Articular chondrocyte of knee joint (primary cell): ENCODE results near the gene AGBL1. TPM values are rescaled to one million over a fixed set of nuclear protein-coding genes. Genes with fewer than 3 reads are reported as not detected.

ENCODE experiments used
- small RNA-seq: library from RNA; depleted of rRNA; stranded (forward); fragments of <200 nt; gene quantifications from one replicate; pipeline ENCODE3, GENCODE V24; 2012
- total RNA-seq: library from RNA; depleted of rRNA; stranded (reverse); fragments of >200 nt; gene quantifications from 2 replicates; pipeline ENCODE4 v1.2.3, GENCODE V29; 2012

AGBL1 gene
- under 0.01 TPM in 1 of 2 replicates, not detected in the other for total RNA-seq

DNA sequence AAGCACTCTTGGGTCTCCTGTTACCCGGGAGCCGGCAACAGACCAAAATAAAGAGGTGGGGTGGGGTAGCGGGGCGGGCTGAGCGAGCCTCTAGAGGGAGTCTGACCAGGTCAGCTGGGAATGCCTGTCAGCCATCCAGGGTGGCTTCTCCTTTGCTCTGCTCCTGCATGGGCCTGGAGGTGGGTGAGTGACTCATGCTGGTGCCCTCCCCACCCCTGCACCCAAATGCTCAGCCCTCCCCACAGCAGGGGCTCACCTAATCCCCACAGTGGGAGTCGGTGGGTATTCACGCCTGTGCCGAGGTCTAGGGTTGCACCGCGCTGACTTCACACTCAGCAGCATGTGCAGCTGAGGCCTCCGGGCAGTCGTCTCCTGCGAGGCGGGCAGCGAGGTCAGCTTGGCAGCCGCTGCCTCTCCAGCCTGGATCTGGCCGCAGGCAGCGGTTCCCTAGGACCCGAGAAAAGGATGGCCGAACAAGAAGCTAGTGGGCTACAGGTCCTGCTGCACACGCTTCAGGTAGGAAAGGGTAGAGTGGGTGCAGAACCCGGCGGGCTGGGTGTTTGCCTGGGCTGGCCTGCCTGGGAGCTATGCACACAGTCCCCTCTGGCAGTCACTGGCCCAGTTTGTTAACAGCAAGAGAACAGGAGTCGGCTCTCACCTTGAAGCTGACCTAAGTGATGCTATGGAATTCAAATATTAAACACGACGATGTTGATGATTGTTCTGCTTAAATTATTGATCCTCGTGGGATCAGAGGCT lies at the start of gene AGBL1:
AGBL1 (plus strand) TSS at position 364 of the 759 bp plus-strand sequence.

Small RNA genes within 50 kb of the gene (small RNA-seq; reads per million reads assigned to genes)
- gene RF00284 (not detected), gene RNA5SP400 (not detected)
